ENCODE results near the gene CDC123. TPM values are rescaled to one million over a fixed set of nuclear protein-coding genes. Genes with fewer than 3 reads are reported as not detected.

CDC123 gene
- polyA plus RNA-seq, 2 donors: 24.1 to 52.6 TPM

DNA sequence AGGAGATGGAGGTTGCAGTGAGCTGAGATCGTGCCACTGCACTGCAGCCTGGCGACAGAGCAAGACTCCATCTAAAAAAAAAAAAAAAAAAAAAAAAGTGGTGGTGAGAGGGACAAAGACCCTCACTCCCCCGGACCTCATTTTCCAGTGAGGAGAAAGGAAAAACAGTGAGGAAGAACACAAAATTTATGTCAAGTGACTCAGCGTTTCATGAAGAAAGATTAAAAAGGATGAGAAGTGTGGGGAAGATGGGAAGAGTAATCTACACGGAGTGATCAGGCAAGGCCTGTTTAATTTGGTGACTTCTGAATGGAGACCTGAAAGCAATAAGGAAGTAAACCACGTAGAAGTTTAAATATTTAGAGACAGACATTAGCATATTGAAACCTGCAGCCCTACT, 7.3 kb upstream of the CDC123 start:
- H3K4me1 ChIP-seq (ENCODE audit: control insufficient read depth in 2 of 2, insufficient read depth in 2 of 2, low read length in 1 of 2): no peaks in the 10 kb centered on the region
- 82 to 88% methylated on average over 6 of the region's 6 CpGs for WGBS, 2 donors
- peaks cover 0 to 4% of the 10 kb centered on the region in 2 donors for H3K36me3 ChIP-seq (ENCODE audit: control insufficient read depth in 2 of 2, insufficient read depth in 2 of 2, low read length in 1 of 2)
- no peaks in the 10 kb centered on the region for H3K9me3 ChIP-seq (ENCODE audit: control insufficient read depth in 2 of 2, insufficient read depth in 1 of 2, low read depth in 1 of 2, low read length in 1 of 2)
- no peak overlapping the region for H3K27ac ChIP-seq (ENCODE audit: low read depth in 2 of 2, low read length in 1 of 2)
- H3K4me3 ChIP-seq (ENCODE audit: low read depth in 1 of 2, low read length in 2 of 2): no peak overlapping the region
- no peaks in the 10 kb centered on the region for H3K27me3 ChIP-seq (ENCODE audit: control insufficient read depth in 1 of 2, insufficient read depth in 2 of 2, low read length in 2 of 2)

DNA sequence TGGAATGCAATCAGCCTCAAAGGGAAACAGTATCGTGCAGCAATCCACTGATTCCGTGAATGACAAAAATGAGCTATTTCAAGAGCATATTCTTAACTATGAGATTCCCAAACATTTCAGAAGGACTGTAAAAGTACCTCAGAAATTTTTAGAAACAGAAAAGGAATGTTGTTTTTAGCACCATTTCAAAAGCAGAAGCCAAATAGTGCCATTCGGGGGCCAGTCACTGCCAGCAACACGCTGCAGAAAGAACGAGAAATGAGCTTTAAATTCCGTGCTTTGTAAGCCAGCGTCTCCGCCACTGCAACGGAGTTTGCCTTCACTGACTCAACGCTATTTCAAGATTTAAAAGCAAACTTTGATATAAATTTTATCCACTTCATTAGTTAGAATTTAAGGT, 6.6 kb upstream of the CDC123 start:
- H3K27me3 ChIP-seq (ENCODE audit: control insufficient read depth in 1 of 2, insufficient read depth in 2 of 2, low read length in 2 of 2): no peaks in the 10 kb centered on the region
- H3K4me3 ChIP-seq (ENCODE audit: low read depth in 1 of 2, low read length in 2 of 2): no peak overlapping the region
- peaks cover 0 to 3% of the 10 kb centered on the region in 2 donors for H3K4me1 ChIP-seq (ENCODE audit: control insufficient read depth in 2 of 2, insufficient read depth in 2 of 2, low read length in 1 of 2)
- H3K27ac ChIP-seq (ENCODE audit: low read depth in 2 of 2, low read length in 1 of 2): no peak overlapping the region
- H3K9me3 ChIP-seq (ENCODE audit: control insufficient read depth in 2 of 2, insufficient read depth in 1 of 2, low read depth in 1 of 2, low read length in 1 of 2): no peaks in the 10 kb centered on the region
- 92 to 97% methylated on average over 10 of the region's 10 CpGs for WGBS, 2 donors
- peaks cover 0 to 4% of the 10 kb centered on the region in 2 donors for H3K36me3 ChIP-seq (ENCODE audit: control insufficient read depth in 2 of 2, insufficient read depth in 2 of 2, low read length in 1 of 2)

DNA sequence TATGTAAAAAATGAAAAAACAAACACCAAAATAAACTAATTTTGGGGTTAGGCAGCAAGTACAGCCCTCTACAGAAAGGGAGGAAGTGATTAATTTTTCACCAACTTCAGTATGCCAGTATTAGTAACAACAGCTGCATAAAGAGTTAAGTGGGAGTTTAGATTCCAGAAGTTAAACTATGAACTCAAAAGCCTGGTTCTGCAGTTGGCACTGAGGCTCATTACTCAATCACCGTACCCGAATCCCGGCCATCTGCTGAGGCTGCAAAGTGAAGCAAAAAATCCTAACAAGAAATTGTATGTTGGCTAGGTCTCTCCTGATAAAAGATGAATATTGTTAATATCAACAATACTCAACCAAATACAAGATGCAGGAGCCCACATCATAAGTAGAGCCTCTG, 4.3 kb upstream of the CDC123 start:
- peaks cover 0 to 3% of the 10 kb centered on the region in 2 donors for H3K4me1 ChIP-seq (ENCODE audit: control insufficient read depth in 2 of 2, insufficient read depth in 2 of 2, low read length in 1 of 2)
- no peaks in the 10 kb centered on the region for H3K9me3 ChIP-seq (ENCODE audit: control insufficient read depth in 2 of 2, insufficient read depth in 1 of 2, low read depth in 1 of 2, low read length in 1 of 2)
- H3K4me3 ChIP-seq (ENCODE audit: low read depth in 1 of 2, low read length in 2 of 2): no peak overlapping the region
- H3K27ac ChIP-seq (ENCODE audit: low read depth in 2 of 2, low read length in 1 of 2): no peak overlapping the region
- 64 to 68% methylated on average over 3 of the region's 3 CpGs for WGBS, 2 donors
- no peaks in the 10 kb centered on the region for H3K27me3 ChIP-seq (ENCODE audit: control insufficient read depth in 1 of 2, insufficient read depth in 2 of 2, low read length in 2 of 2)
- H3K36me3 ChIP-seq (ENCODE audit: control insufficient read depth in 2 of 2, insufficient read depth in 2 of 2, low read length in 1 of 2): no peaks in the 10 kb centered on the region

DNA sequence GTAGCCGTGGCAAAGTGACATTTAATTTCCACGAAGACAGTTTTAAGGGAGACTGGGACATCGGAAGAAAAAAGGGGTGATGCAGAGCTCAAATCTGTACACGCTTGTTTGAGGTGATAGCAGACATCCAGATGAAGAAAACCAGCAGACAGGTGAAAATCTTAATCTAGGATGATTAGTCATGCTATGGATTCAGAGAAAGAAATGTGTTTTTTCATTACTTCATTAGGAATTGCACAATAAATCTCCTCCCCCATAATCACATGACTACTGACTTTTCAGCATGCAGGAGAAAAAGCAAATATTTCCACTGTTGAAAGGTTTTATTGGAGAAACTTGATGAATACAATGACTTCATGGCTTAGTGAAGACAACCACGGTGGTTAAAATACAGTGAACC, 2.8 kb upstream of the CDC123 start:
- no peaks in the 10 kb centered on the region for H3K36me3 ChIP-seq (ENCODE audit: control insufficient read depth in 2 of 2, insufficient read depth in 2 of 2, low read length in 1 of 2)
- WGBS, 2 donors: 76 to 84% methylated on average over 5 of the region's 5 CpGs
- H3K4me1 ChIP-seq (ENCODE audit: control insufficient read depth in 2 of 2, insufficient read depth in 2 of 2, low read length in 1 of 2): peaks cover 0 to 3% of the 10 kb centered on the region in 2 donors
- H3K27me3 ChIP-seq (ENCODE audit: control insufficient read depth in 1 of 2, insufficient read depth in 2 of 2, low read length in 2 of 2): no peaks in the 10 kb centered on the region
- H3K27ac ChIP-seq (ENCODE audit: low read depth in 2 of 2, low read length in 1 of 2): no peak overlapping the region
- H3K4me3 ChIP-seq (ENCODE audit: low read depth in 1 of 2, low read length in 2 of 2): no peak overlapping the region
- H3K9me3 ChIP-seq (ENCODE audit: control insufficient read depth in 2 of 2, insufficient read depth in 1 of 2, low read depth in 1 of 2, low read length in 1 of 2): no peaks in the 10 kb centered on the region

- Histone ChIP-seq H3K4me1 (ENCODE audit: control insufficient read depth in 2 of 2, insufficient read depth in 2 of 2, low read length in 1 of 2) (peaks cover 0 to 3% of the 10 kb centered on the region in 2 donors), H3K27me3 (ENCODE audit: control insufficient read depth in 1 of 2, insufficient read depth in 2 of 2, low read length in 2 of 2) (no peaks in the 10 kb centered on the region), H3K27ac (ENCODE audit: low read depth in 2 of 2, low read length in 1 of 2) (peak overlapping the region; percentile 70 to 89), H3K9me3 (ENCODE audit: control insufficient read depth in 2 of 2, insufficient read depth in 1 of 2, low read depth in 1 of 2, low read length in 1 of 2) (no peaks in the 10 kb centered on the region), H3K36me3 (ENCODE audit: control insufficient read depth in 2 of 2, insufficient read depth in 2 of 2, low read length in 1 of 2) (no peaks in the 10 kb centered on the region), H3K4me3 (ENCODE audit: low read depth in 1 of 2, low read length in 2 of 2) (peak overlapping the region; percentile 73 to 85)
- WGBS, 2 donors: 3 to 5% methylated on average over 27 of the region's 27 CpGs
Measured at GRCh38 chr10:12194752-12195271, 1.2 kb upstream of the CDC123 start.

DNA sequence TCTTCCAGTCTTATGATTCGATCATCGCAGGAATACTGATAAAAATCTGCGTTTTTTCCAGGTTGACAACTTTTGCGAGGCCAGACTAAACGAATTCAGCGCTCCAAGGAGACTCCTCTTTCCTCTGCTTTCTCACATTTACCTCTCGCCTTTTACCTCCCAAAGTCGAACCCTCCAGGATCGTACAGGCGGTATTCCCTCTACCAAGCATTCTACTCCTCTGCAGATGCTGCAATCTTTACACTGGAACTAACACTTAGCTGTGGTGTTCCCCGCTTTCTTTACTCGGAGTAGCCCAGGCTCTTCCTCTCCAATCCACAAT, 746 bp upstream of the CDC123 start:
- Histone ChIP-seq H3K27me3 (ENCODE audit: control insufficient read depth in 1 of 2, insufficient read depth in 2 of 2, low read length in 2 of 2) (no peaks in the 10 kb centered on the region), H3K4me3 (ENCODE audit: low read depth in 1 of 2, low read length in 2 of 2) (peak overlapping the region; percentile 73 to 85), H3K4me1 (ENCODE audit: control insufficient read depth in 2 of 2, insufficient read depth in 2 of 2, low read length in 1 of 2) (peaks cover 0 to 3% of the 10 kb centered on the region in 2 donors), H3K27ac (ENCODE audit: low read depth in 2 of 2, low read length in 1 of 2) (peak overlapping the region; percentile 89 to 91), H3K9me3 (ENCODE audit: control insufficient read depth in 2 of 2, insufficient read depth in 1 of 2, low read depth in 1 of 2, low read length in 1 of 2) (no peaks in the 10 kb centered on the region), H3K36me3 (ENCODE audit: control insufficient read depth in 2 of 2, insufficient read depth in 2 of 2, low read length in 1 of 2) (no peaks in the 10 kb centered on the region)
- 0% methylated on average over 12 of the region's 12 CpGs for WGBS, 2 donors

GRCh38 chr10:12196531-12197211, 683 bp downstream of the CDC123 start:
- Histone ChIP-seq H3K36me3 (ENCODE audit: control insufficient read depth in 2 of 2, insufficient read depth in 2 of 2, low read length in 1 of 2) (peaks cover 0 to 5% of the 10 kb centered on the region in 2 donors), H3K9me3 (ENCODE audit: control insufficient read depth in 2 of 2, insufficient read depth in 1 of 2, low read depth in 1 of 2, low read length in 1 of 2) (no peaks in the 10 kb centered on the region), H3K4me3 (ENCODE audit: low read depth in 1 of 2, low read length in 2 of 2) (peak overlapping the region; percentile 73 to 85), H3K27ac (ENCODE audit: low read depth in 2 of 2, low read length in 1 of 2) (peak overlapping the region; percentile 89 to 91), H3K4me1 (ENCODE audit: control insufficient read depth in 2 of 2, insufficient read depth in 2 of 2, low read length in 1 of 2) (peaks cover 0 to 3% of the 10 kb centered on the region in 2 donors), H3K27me3 (ENCODE audit: control insufficient read depth in 1 of 2, insufficient read depth in 2 of 2, low read length in 2 of 2) (no peaks in the 10 kb centered on the region)
- WGBS, 2 donors: 8 to 10% methylated on average over 15 of the region's 15 CpGs

DNA sequence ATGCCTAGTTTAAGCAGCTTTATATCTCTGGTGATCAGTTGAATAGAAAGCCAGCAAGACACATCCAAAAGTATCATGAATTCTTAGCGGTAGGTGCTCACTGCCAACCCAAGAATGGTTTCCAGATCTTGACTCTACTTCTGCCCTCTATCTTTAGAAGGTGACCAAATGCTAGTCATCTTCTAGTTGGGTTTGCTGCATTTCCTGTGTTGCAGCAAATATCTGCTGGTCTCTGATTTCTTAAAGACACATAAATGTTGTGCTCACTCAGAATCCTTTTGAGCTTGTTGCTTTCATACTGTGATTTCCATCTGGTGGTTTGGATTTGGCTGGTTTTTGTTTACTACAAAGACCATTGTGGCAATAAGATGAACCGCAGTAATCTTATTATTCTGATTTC, 2.2 kb downstream of the CDC123 start:
- no peaks in the 10 kb centered on the region for H3K27me3 ChIP-seq (ENCODE audit: control insufficient read depth in 1 of 2, insufficient read depth in 2 of 2, low read length in 2 of 2)
- peaks cover 2 to 8% of the 10 kb centered on the region in 2 donors for H3K36me3 ChIP-seq (ENCODE audit: control insufficient read depth in 2 of 2, insufficient read depth in 2 of 2, low read length in 1 of 2)
- peaks cover 0 to 3% of the 10 kb centered on the region in 2 donors for H3K4me1 ChIP-seq (ENCODE audit: control insufficient read depth in 2 of 2, insufficient read depth in 2 of 2, low read length in 1 of 2)
- no peak overlapping the region for H3K27ac ChIP-seq (ENCODE audit: low read depth in 2 of 2, low read length in 1 of 2)
- no peak overlapping the region for H3K4me3 ChIP-seq (ENCODE audit: low read depth in 1 of 2, low read length in 2 of 2)
- 86 to 88% methylated on average over 2 of the region's 2 CpGs for WGBS, 2 donors
- H3K9me3 ChIP-seq (ENCODE audit: control insufficient read depth in 2 of 2, insufficient read depth in 1 of 2, low read depth in 1 of 2, low read length in 1 of 2): no peaks in the 10 kb centered on the region

DNA sequence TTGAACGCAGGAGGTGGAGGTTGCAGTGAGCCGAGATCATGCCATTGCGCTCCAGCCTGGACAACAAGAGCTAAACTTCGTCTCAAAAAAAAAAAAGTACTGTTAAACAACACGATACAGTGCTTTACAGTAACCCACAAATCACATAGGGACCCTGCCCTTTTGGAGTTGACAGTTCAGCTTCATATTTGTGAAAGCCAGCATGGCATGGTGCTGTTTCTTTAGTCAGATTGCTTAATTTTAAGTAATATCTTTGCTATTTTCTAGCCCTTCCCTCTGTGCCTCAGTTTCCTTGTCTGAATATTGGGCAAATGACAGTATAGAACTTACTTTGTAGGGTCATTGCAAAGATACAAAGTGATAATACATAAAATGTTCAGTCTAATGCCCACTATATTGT, 4.9 kb downstream of the CDC123 start:
- no peaks in the 10 kb centered on the region for H3K27me3 ChIP-seq (ENCODE audit: control insufficient read depth in 1 of 2, insufficient read depth in 2 of 2, low read length in 2 of 2)
- WGBS, 2 donors: 95 to 98% methylated on average over 5 of the region's 5 CpGs
- no peaks in the 10 kb centered on the region for H3K9me3 ChIP-seq (ENCODE audit: control insufficient read depth in 2 of 2, insufficient read depth in 1 of 2, low read depth in 1 of 2, low read length in 1 of 2)
- H3K27ac ChIP-seq (ENCODE audit: low read depth in 2 of 2, low read length in 1 of 2): no peak overlapping the region
- no peaks in the 10 kb centered on the region for H3K4me1 ChIP-seq (ENCODE audit: control insufficient read depth in 2 of 2, insufficient read depth in 2 of 2, low read length in 1 of 2)
- H3K36me3 ChIP-seq (ENCODE audit: control insufficient read depth in 2 of 2, insufficient read depth in 2 of 2, low read length in 1 of 2): peaks cover 2 to 11% of the 10 kb centered on the region in 2 donors
- no peak overlapping the region for H3K4me3 ChIP-seq (ENCODE audit: low read depth in 1 of 2, low read length in 2 of 2)

DNA sequence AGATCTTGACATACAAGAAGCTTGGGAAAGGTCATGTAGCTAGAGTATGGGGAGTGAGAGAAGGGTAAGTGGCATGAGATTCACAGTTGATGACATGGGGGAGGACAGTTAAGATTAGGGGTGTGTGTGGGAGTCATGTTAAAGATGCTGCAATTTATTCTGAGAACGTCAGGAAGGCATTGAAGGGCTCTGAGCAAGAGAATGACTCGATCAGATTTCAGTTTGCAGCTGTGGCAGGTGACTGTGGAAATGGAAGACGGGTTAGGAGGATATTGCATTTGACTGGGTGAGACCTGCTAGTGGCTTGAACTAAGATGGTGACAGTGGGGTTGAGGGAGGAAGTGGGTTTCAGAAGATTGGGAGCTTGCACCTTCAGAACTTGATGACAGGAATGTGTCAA, 5.6 kb downstream of the CDC123 start:
- H3K4me3 ChIP-seq (ENCODE audit: low read depth in 1 of 2, low read length in 2 of 2): no peak overlapping the region
- H3K9me3 ChIP-seq (ENCODE audit: control insufficient read depth in 2 of 2, insufficient read depth in 1 of 2, low read depth in 1 of 2, low read length in 1 of 2): no peaks in the 10 kb centered on the region
- 79 to 84% methylated on average over 3 of the region's 3 CpGs for WGBS, 2 donors
- H3K27ac ChIP-seq (ENCODE audit: low read depth in 2 of 2, low read length in 1 of 2): no peak overlapping the region
- no peaks in the 10 kb centered on the region for H3K27me3 ChIP-seq (ENCODE audit: control insufficient read depth in 1 of 2, insufficient read depth in 2 of 2, low read length in 2 of 2)
- no peaks in the 10 kb centered on the region for H3K4me1 ChIP-seq (ENCODE audit: control insufficient read depth in 2 of 2, insufficient read depth in 2 of 2, low read length in 1 of 2)
- H3K36me3 ChIP-seq (ENCODE audit: control insufficient read depth in 2 of 2, insufficient read depth in 2 of 2, low read length in 1 of 2): peaks cover 2 to 11% of the 10 kb centered on the region in 2 donors

All from esophagus (tissue), 2 donors.